ENCODE data around the gene PPM1B. TPM values are rescaled to one million over a fixed set of nuclear protein-coding genes. Genes with fewer than 3 reads are reported as not detected.
A peak's percentile ranks its signal among the peaks of the same experiment; 100 is the strongest.

Gene PPM1B
- total and polyA plus RNA-seq, 2 of the 8 experiments (the other 6 are each of a cell fraction or from before 2014, with no cell fraction given), result 43.6 to 126 TPM

DNA sequence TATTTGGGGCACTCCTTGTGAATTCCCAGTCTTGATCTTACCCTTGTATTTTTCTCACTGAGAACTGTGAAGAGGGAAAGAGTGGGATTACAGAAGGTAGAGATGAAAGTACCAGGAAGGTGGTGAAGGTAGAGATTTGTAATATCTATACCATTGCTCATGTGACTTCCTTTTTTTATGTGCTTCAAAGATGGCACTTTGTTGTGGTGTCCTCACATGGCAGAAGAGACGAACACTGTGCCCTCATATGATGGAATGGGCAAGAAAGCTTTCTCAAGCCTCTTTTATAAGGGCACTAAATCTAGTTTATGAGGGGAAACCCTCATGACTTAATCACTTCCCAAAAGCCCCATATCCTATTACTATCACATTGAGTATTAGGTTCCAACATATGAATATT is 28.9 kb upstream of the PPM1B start:
- no peak overlapping the region for H3K4me3 ChIP-seq (ENCODE audit: extremely low read depth in 1 of 4, insufficient read depth in 2 of 4, low read depth in 3 of 4, low read length in 4 of 4)
- H2AFZ ChIP-seq (ENCODE audit: low read length), result peak overlapping the region; percentile 6; the same call in 1 of the 2 replicates

More for the DNA sequence above, 28.9 kb upstream of the PPM1B start:
- peak overlapping the region; percentile 88 for H4K91ac ChIP-seq (replicated peaks; ENCODE audit: insufficient read length, low read length)
- peak; percentile 36 for FAIRE-seq
- H4K20me1 ChIP-seq (replicated peaks in 1 of 2; ENCODE audit: control insufficient read depth in 1 of 2, insufficient read depth in 2 of 2, low read length in 2 of 2), result no peaks in the 10 kb centered on the region
- no peaks in the 10 kb centered on the region for H3K27me3 ChIP-seq (replicated peaks in 1 of 4; ENCODE audit: control insufficient read depth in 3 of 4, extremely low read depth in 1 of 4, insufficient read depth in 3 of 4, low read length in 3 of 4)
- 100% methylated on average over 1 of the region's 1 CpG; no CpG with 5 or more reads in 1 of the 2 experiments for WGBS, 2 experiments (ENCODE audit: extremely low coverage in 1 of 2, insufficient coverage in 1 of 2, insufficient read length in 1 of 2, insufficient replicate concordance in 2 of 2, low coverage in 1 of 2, low lambda C conversion rate in 2 of 2, missing lambda C conversion rate in 1 of 2)
- no peak overlapping the region for H3K4ac ChIP-seq (replicated peaks; ENCODE audit: insufficient read length, low read depth, low read length)
- no peaks in the 10 kb centered on the region for H3K9me3 ChIP-seq (ENCODE audit: insufficient read depth in 2 of 2, low read depth in 1 of 2, low read length in 1 of 2)
- no peak overlapping the region for H3K4me2 ChIP-seq (ENCODE audit: insufficient read depth in 1 of 2, low read depth in 2 of 2, low read length in 2 of 2)
- H2BK5ac ChIP-seq (ENCODE audit: low read depth, low read length), result peak overlapping the region; percentile 74
- H2BK15ac ChIP-seq (ENCODE audit: low read length), result 0 out of 2 replicates have a peak overlapping the region, but pooled peaks have one; percentile 49
- no peak overlapping the region for H3K56ac ChIP-seq (replicated peaks; ENCODE audit: insufficient read length, low read depth, low read length)
- TF ChIP-seq CTBP2 (IDR thresholded peaks at IDR 0.05; ENCODE audit: borderline replicate concordance, insufficient read depth, insufficient read length, low read length) (no peak), ZNF274 (IDR thresholded peaks at IDR 0.05; ENCODE audit: borderline replicate concordance, extremely low read depth, low read length) (no peak), CHD2 (IDR thresholded peaks at IDR 0.05; ENCODE audit: low read length) (no peak), EZH2 (IDR thresholded peaks at IDR 0.05; ENCODE audit: low read depth, low read length, severe bottlenecking) (no peak)
- H4K8ac ChIP-seq (ENCODE audit: extremely low read depth, insufficient read depth, low read length), result no peak overlapping the region
- no peaks in the 10 kb centered on the region for H3K79me2 ChIP-seq (ENCODE audit: control insufficient read depth in 1 of 2, insufficient read depth in 2 of 2, low read length in 2 of 2)
- H2AK5ac ChIP-seq (ENCODE audit: low read depth, low read length), result peak overlapping the region; percentile 97
- no peak overlapping the region for H3K9ac ChIP-seq (replicated peaks in 1 of 4; ENCODE audit: extremely low read depth in 1 of 4, low read depth in 3 of 4, low read length in 3 of 4)
- peak overlapping the region; percentile 70; the same call in 1 of the 2 replicates for H2BK12ac ChIP-seq (ENCODE audit: low read depth, low read length)
- H3K79me1 ChIP-seq (ENCODE audit: low read depth, low read length), result no peaks in the 10 kb centered on the region
- 0 out of 2 replicates have a peak overlapping the region, but pooled peaks have one; percentile 3 for H3K27ac ChIP-seq (ENCODE audit: low read depth, low read length)
- ChIA-PET CTCF (ENCODE audit: partially characterized antibody) (no interaction called here), POLR2A (ENCODE audit: partially characterized antibody) (interaction anchor here (1.6 kb wide), 1 partner anchor 11 kb away, joined by 3 read pairs; no protein-coding TSS in a partner anchor)
- H4K5ac ChIP-seq (ENCODE audit: insufficient read length, low read depth, low read length), result peak overlapping the region; percentile 53
- H3K14ac ChIP-seq (ENCODE audit: insufficient read length), result no peak overlapping the region
- H3K23ac ChIP-seq (ENCODE audit: insufficient read length), result no peak overlapping the region
- H3K18ac ChIP-seq (ENCODE audit: extremely low read depth, low read length), result peak overlapping the region; percentile 41
- no peaks in the 10 kb centered on the region for H3K36me3 ChIP-seq (ENCODE audit: control insufficient read depth in 2 of 4, insufficient read depth in 4 of 4, low read length in 3 of 4)
- peaks cover 5 to 23% (median 20%) of the 10 kb centered on the region in 4 experiments; a peak in 6 of 7 replicates for H3K4me1 ChIP-seq (replicated peaks in 1 of 4; ENCODE audit: control insufficient read depth in 3 of 4, insufficient read depth in 4 of 4, low read length in 3 of 4)
- no peaks in the 10 kb centered on the region for H3K23me2 ChIP-seq (ENCODE audit: low read depth, low read length)
- H2BK120ac ChIP-seq (replicated peaks; ENCODE audit: low read depth, low read length), result peak overlapping the region; percentile 95
- DNase-seq (ENCODE audit: low read depth in 1 of 2, low spot score in 2 of 2), result no peak
- H2BK20ac ChIP-seq (ENCODE audit: low read length), result peak overlapping the region; percentile 100
